GM19099 (cell line): ENCODE results near the gene NAT9.

Experiments used
- POLR2A ChIP-seq: IDR thresholded peaks from 3 replicates; pipeline ENCODE4 v1.6.1; 2011; ENCODE audit warnings: low read depth; ENCODE audit not compliant: insufficient read length; ENCODE audit errors: extremely low read depth

NAT9 gene

DNA sequence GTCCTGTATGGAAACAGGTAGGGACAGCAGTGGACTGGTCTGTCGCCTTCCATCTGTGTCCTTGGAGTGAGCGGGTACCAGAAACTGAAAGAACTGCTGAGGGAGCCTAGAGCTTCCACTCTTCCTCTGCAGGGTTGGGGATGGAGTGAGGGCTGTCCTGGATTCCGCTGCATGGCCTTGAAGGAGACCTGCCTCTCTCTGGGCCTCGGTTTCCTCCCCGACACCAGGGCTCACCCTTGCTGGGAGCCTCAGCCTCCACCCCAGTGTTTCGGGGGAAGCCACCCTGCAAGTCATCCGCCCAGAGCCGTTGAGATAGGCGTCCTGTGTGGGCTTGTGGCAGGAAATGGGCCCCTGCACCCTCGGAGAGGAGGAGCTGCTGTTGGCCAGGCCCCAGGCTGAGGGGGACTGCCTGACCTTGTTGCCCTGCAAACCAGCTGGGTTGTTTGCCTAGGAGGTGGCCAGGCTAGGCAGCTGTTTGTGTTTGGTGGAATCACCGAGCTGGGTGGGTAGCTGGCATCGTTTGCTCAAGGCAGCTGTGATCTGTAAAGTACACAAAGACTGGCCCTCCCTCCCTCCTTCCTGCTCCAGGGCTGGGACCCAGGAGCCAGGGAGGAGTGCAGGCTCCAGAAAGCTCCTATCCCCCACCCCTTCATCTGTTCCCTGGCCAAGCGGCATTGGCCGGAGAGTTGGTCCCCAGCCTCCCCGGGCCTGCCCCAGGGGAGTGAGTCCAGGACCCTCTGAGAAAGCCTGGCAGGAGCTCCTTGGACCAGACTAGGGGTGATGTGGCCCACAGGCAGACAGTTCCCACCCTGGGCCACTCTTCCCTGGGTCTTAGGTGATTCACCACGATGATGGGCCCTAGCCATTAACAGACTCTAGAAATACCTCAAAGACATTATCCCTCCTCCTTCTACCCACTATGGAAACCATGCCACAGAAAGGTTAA is 37.8 kb downstream of the NAT9 start:
- TF ChIP-seq POLR2A, result peak; percentile 49

DNA sequence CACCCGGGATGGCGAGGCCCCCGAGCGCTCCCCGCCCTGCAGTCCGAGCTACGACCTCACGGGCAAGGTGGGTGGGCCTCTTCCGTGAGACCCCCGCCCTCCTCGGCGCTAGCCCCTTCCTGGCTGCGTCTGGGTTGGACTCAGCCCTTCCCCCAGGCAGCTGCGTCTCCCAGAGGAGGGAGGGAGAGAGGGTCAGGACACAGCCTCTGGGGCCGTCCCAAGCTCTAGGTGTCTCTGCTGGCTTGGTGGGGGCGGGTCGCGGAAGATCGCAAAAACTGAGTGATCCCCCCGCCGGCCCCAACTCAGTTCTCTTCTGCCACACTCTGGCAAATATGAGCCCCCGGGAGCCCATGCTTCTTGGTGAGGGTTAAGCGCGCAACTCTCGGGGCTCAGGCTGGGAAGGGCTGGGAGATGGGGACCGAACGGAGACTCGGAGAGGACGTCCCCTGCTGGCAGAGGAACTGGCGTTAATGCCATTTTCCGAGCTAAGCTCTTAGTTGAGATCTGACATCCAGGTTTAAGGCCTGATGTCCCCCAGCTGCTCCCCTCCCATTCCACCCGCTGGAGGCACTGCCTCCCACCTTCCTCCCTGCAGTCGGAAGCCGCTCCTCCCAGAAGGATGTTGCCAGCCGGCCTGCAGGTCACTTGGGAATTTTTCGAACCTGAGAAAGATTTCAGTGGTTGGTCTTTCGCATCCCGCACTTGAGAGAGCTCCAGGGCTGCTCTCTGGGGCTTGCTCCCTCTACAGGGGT is 38.7 kb downstream of the NAT9 start:
- TF ChIP-seq POLR2A, result no peak

DNA sequence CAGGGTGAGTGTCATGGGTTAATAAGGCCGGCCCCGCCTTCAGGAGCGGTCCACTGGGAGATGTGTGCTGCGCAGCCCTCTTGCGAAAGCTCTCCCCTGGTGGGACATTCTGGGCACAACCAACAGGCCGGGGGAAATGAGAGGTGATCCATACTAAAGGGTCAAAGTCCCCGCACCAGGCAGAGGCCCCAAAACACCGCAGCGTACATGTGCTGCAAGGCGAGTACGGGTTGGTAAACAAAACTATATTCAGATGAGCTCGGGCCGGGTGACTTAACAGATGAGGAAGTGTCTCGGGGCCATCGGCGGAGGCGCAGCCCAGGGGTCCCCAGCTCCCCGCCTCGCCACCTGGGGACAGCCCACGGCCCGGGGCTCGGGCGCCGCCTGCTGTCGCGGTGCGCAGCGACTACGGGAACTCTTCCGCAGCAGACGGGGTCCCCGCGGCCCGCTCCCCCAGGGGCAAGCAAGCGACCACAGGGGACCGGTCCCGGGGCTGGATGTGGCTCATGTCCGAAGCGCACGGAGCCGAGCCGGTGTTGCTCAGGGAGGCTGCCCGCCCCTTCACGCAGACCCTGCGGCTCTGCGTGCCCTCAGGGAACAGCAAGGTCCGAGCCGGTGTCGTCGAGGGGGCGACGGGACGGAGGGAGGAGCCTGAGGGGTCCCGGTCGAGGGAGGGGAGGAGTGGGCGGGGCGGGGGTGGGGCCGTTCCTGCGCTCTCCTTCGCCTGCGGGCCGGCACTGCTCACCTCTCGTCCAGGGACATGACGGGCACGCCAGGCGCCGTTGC is 39.4 kb downstream of the NAT9 start, which contains the start of gene RAB37:
Gene RAB37 (plus strand): TSS at position 744 of the 786 bp plus-strand sequence. CDS start 17 bp downstream, at position 761.
- TF ChIP-seq POLR2A, result no peak

DNA sequence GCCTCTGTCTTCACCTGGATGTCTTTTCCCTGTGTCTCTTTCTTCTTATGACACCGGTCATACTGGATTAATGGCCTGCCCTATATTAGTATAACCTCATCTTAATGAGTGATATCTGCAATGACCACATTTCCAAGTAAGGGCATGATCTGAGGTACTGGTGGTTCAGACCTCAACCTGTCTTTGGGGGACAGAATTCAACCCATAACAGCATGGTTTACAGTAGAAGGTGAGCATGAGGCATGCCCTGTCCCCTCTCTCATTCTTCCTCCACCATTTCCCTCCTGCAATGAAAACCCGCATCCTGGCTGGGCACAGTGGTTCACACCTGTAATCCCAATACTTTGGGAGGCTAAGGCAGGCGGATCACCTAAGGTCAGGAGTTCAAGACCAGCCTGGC is 41.9 kb downstream of the NAT9 start:
- no peak for TF ChIP-seq POLR2A

DNA sequence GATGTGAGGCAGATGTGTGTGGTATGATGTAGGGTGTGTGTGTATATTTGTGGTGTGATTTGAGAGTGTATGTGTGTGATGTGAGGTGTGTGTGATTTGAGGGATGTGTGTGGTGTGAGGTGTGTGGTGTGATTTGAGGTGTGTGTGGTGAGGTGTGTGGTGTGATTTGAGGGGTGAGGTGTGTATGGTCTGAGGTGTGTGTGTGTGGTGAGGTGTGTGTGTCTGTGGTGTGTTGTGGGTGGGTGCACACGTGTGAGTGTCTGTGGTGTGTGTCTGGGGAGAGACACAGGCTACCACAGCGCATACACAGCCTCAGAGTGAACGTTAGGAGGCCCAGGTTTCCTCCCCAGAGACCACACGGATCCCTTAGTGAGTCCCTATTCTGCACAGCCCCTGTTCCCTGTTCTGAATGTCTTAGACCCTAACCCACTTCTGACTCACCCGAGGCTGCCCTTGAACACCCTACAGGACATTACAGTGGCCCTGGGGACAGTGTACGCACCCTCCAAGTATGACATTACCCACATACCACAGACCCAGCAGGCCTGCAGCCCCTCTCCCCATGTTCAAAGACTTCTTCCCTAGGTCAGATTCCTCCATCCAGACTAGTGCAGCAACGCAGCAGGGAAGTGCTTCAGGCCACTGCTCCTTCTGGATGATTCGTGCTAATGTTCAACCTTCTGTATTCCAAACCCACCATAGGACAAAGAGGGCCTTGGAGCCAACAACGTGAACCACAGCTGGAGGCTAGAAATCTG is 42.6 kb downstream of the NAT9 start:
- no peak for TF ChIP-seq POLR2A

DNA sequence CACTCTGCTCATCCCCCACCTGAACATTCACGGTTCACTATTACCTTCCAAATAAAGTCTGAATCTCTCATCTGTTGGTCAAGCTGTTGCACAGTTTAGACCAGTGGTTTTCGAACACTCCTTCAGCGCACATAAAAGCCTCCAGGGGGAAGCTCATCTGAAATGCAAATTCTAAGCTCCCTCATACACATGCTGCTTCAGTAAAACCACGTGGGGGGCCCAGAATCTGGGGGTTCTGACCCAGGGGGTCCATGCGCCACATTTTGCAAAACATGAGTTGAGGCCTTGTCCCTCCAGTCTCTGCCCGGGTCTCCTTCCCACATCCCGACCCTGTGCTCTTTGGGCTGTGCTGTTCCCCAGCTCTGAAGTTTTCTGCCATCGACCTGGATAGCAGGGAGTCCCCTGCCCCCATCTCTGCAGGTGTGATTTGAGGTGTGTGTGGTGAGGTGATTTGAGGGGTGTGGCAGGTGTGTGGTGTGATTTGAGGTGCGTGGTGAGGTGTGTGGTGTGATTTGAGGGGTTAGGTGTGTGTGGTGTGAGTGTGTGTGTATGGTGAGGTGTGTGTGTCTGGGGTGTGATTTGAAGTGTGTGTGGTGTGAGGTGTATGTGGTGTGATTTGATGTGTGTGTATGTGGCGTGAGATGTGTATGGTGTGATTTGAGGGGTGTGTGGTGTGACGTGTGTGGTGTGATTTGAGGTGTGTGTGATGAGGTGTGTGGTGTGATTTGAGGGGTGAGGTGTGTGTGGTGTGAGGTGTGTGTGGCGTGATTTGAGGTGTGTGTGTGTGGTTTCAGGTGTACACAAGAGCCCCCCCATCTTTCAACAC is 43.9 kb downstream of the NAT9 start:
- no peak for TF ChIP-seq POLR2A

DNA sequence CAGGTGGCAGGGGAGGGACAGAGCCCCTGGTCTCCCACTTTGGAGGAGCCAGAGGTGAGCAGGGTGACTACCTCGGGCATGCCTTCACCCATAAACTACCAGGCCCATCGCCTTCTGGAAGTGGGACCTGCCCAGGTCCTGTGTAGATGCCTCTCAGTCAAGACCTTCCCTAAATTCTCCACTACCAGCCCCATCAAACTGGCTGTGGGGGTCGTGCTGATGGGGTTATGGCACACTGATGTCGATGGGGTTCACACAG is 44.9 kb downstream of the NAT9 start:
- TF ChIP-seq POLR2A, result no peak

DNA sequence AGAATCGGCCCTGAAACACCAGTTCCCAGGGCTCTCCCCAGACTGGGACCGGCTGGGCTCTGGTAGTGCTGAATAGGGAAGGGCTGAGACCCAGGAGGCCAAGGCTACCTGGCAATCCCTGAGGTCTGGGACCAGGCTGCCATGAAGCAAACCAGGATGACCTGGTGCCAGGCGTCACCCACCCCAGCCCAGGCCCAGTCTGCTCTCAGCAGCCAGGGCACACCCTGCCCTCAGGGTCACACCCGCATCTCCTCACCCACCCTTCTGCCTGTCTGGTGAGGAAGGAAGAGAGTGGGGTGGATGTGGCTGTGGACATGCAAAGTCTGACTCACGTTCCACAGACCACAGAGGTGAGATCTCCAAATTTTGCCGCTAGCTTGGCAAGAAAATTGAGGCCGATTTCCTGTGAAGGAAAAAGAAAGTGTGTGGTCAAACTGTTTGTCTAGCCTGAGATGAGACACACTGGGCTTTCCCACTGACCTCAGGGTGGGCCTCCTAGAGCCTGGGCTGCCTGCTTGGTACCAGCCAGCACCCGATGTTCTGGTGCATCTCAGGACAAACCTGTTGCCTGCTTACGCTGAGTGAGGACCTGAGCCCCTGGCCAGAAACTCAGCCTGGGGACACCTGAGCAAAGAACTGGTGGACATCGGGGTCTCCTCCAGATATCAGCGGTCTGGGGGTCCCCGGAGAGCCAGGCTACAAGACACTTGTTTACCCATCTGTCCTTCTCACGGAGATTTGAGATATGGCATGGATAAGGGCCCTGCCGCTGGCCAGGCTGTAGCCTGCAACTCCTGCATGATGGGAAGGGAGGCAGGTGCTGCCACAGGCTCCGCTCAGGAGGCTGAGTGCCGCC is 45.4 kb downstream of the NAT9 start:
- TF ChIP-seq POLR2A, result no peak

DNA sequence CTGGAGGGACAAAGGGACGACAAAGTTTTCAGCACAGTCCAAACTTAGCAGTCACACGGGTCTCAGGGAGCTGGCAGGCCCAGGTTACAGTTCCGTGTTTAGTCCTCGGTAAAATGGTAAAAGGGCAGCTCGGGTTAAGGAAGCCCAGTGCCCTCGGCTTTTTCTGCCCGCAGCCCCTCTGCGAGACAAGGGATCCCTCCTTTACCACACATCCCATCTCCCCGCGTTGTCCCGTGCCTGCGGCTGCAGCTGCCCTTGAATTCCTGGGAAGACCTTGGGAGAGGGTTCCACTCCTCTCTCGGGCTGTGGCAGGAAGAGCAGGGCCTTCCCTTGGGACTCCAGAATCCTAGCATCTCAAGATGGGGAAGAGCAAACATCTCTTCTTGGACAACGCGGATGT is 46.3 kb downstream of the NAT9 start:
- TF ChIP-seq POLR2A, result no peak

DNA sequence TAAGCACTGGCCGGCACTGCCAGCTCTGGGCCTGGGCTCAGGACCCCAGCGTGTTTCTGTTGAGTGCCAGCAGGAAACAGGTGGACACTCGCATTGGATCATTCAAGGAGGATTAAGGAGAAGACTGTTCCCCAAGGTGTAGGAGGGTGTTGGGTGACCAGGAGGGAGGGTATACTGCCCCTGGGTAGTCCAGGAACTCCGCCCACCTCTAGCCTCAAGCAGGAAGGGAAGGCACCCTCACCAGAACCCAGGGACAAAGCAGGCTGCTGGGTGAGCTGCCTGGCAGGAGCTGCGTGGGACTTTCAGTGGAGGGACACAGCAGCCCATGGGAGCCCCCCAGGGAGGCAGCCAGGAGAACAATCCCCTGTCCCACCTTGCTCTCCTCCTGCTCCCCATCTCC is 46.8 kb downstream of the NAT9 start:
- no peak for TF ChIP-seq POLR2A

DNA sequence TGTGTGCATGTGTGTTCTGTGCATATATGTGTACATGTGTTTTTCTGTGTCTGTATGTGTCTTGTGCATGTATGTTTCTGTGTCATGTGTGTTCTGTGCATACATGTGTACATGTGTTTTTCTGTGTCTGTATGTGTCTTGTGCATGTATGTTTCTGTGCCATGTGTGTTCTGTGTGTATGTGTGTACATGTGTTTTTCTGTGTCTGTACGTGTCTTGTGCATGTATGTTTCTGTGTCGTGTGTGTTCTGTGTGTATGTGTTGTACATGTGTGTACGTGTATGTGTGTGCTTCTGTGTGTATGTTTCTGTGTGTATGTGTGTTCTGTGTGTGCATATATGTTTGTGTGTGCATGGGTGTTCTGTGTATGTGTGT is 47.5 kb downstream of the NAT9 start:
- TF ChIP-seq POLR2A, result no peak

DNA sequence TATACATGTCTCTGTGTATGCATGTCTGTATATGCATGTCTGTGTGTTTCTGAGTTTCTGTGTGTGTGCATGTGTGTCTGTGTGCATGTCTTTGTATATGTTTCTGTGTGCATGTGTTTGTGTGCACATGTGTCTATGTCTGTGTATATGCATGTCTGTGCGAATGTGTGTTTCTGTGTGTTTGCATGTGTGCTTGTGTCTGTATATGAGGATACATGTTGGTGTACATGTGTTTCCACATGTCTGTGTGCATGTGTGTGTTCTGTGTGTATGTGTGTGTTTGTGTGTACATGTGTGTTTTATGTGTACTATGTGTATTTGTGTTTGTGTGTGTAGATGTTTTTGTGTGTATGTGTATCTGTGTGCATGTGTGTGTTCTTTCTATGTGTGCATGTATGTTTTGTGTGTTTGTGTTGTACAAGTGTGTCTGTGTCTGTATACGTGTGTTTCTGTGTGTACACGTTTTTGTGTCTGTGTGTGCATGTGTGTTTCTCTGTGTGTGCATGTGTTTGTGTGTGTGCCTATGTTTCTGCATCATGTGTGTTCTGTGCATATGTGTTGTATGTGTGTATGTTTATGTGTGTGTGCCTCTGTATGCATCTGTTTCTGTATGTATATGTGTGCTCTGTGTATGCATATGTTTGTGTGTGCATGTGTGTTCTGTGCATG is 48.0 kb downstream of the NAT9 start:
- TF ChIP-seq POLR2A, result no peak
